AG04450 (cell line): Measurements from ENCODE around the gene IGSF6. TPM values are rescaled to one million over a fixed set of nuclear protein-coding genes. Genes with fewer than 3 reads are reported as not detected.

Source experiments
- CTCF ChIA-PET: fragments of 300-600, 350-600 bp; formaldehyde crosslinking; extraction: SDS; loops from one replicate; lab custom pipeline; 2022; ENCODE audit warnings: antibody characterized with exemption, inconsistent platforms; lab: Charles Lee
- POLR2A ChIA-PET: fragments of 350-600 bp; formaldehyde crosslinking; extraction: SDS; loops from one replicate; lab custom pipeline; 2021; ENCODE audit warnings: antibody characterized with exemption, inconsistent platforms; lab: Yijun Ruan, JAX
- DNase-seq: peaks from one replicate; pipeline ENCODE4 v3.0.0-alpha.2; 2011; ENCODE audit warnings: low read depth, low spot score
- H3K27ac ChIP-seq: one replicate; pipeline ENCODE4 v1.5.1; 2012; ENCODE audit warnings: low read depth, low read length, control low read depth
- H3K27me3 ChIP-seq: one replicate; pipeline ENCODE4 v1.6.0; 2012; ENCODE audit warnings: low read length; ENCODE audit not compliant: control insufficient read depth, insufficient read depth
- H3K4me3 ChIP-seq: 2 replicates; pipeline ENCODE4 v1.5.1; 2011; ENCODE audit warnings: mild to moderate bottlenecking, low read depth, low read length, control low read depth
- H3K9me3 ChIP-seq: 2 replicates; pipeline ENCODE4 v1.5.1; 2012; ENCODE audit warnings: low read length; ENCODE audit not compliant: control insufficient read depth, insufficient read depth
- CTCF ChIP-seq: IDR thresholded peaks from 2 replicates; pipeline ENCODE4 v1.5.1; 2011; ENCODE audit warnings: low read depth, low read length, control low read depth, inconsistent platforms
- polyA plus RNA-seq: library from polyadenylated mRNA; depleted of rRNA; stranded (reverse); fragments of >200 nt; gene quantifications from 2 replicates; pipeline ENCODE4 v1.2.3, GENCODE V29; 2011; rRNA removed
- small RNA-seq: library from RNA; depleted of rRNA; stranded (forward); fragments of <200 nt; gene quantifications from one replicate; pipeline ENCODE3, GENCODE V24; 2012; ENCODE audit warnings: low read depth; ENCODE audit not compliant: insufficient read length

Gene IGSF6
- polyA plus RNA-seq, 1 experiment, result not detected

- peaks cover 3% of the 10 kb centered on the region for H3K27me3 ChIP-seq
- POLR2A ChIA-PET, result no interaction called here
- CTCF ChIA-PET, result interaction anchor here (0.9 to 3.3 kb wide), 3 partner anchors 49 to 118 kb away, joined by 5 to 12 read pairs (median 10); no protein-coding TSS in a partner anchor
Observed at GRCh38 chr16:21590796-21591195, 61.6 kb downstream of the IGSF6 start.

GRCh38 chr16:21590287-21590686 lies 62.1 kb downstream of the IGSF6 start:
- ChIA-PET POLR2A (no interaction called here), CTCF (interaction anchor here (0.9 to 3.3 kb wide), 3 partner anchors 50 to 118 kb away, joined by 5 to 12 read pairs (median 10); no protein-coding TSS in a partner anchor)
- no peak overlapping the region for H3K4me3 ChIP-seq
- H3K27ac ChIP-seq, result no peak overlapping the region
- H3K9me3 ChIP-seq, result no peaks in the 10 kb centered on the region
- no peak for DNase-seq
- peaks cover 3% of the 10 kb centered on the region for H3K27me3 ChIP-seq
- no peak for TF ChIP-seq CTCF

More at GRCh38 chr16:21590796-21591195, 61.6 kb downstream of the IGSF6 start:
- no peaks in the 10 kb centered on the region for H3K9me3 ChIP-seq
- DNase-seq, result no peak
- no peak overlapping the region for H3K27ac ChIP-seq
- TF ChIP-seq CTCF, result no peak
- no peak overlapping the region for H3K4me3 ChIP-seq

- Histone ChIP-seq H3K27me3 (peaks cover 3% of the 10 kb centered on the region), H3K27ac (no peak overlapping the region), H3K9me3 (no peaks in the 10 kb centered on the region), H3K4me3 (no peak overlapping the region)
- CTCF ChIA-PET, result interaction anchor here (0.7 to 3.3 kb wide), 4 partner anchors 51 to 119 kb away, joined by 3 to 12 read pairs (median 6); no protein-coding TSS in a partner anchor
- TF ChIP-seq CTCF, result no peak
- POLR2A ChIA-PET, result no interaction called here
- no peak for DNase-seq
Observed at GRCh38 chr16:21589551-21589950, 62.9 kb downstream of the IGSF6 start.

Small RNAs within 50 kb of the gene (small RNA-seq; reads per million reads assigned to genes)
- gene RNU6-1005P (1.3 reads per million), gene RNU6-196P (not detected)

Other genes starting within 250 kb of the IGSF6 start
- gene METTL9, start 53.0 kb downstream of the IGSF6 start, polyA plus RNA-seq, result 102 and 142 TPM in 2 replicates
- not detected in 2 replicates for gene OTOA, start 11.4 kb upstream of the IGSF6 start, polyA plus RNA-seq
- 16.8 and 19.5 TPM in 2 replicates for gene NPIPB4, start 205.1 kb upstream of the IGSF6 start, polyA plus RNA-seq